ENCODE data around the gene TAF11L7.
"Not testable (repeated sequence)": the region's sequence is repeated elsewhere in the genome, so short reads cannot be mapped to it uniquely, and the experiment has no call there.

DNA sequence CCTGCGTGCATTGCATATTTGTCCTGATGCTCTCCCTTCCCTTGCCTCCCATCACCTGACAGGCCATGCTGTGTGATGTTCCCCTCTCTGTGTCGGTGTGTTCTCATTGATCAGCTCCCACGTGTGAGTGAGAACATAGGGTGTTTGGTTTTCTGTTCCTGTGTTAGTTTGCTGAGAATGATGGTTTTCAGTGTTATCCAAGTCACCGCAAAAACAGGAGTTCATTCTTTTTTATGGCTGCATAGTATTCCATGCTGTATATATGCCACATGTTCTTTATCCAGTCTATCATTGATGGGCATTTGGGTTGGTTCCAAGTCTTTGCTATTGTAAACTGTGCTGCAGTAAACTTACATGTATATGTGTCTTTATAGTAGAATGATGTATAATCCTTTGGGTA lies 21.9 kb upstream of the TAF11L7 start:
- TF ChIP-seq CTCF (IDR thresholded peaks at IDR 0.05; ENCODE audit: insufficient read depth, low read depth, low read length); EZH2 (IDR thresholded peaks at IDR 0.05; ENCODE audit: insufficient read depth, low read length): not testable (repeated sequence)

All from astrocyte (in vitro differentiated cells and primary cell).